Trophoblast cell (in vitro differentiated cells and primary cell): ENCODE measurements around the gene MRPL43.

Experiments used
- DNase-seq, 2 donors: peaks; one replicate each; pipeline ENCODE4 v3.0.0-alpha.2; 2016
- H2AFZ ChIP-seq: 2 replicates; pipeline ENCODE4 v1.6.1; 2013; ENCODE audit warnings: low read length, moderate library complexity, mild to moderate bottlenecking; ENCODE audit not compliant: insufficient read depth, poor library complexity
- H2AK5ac ChIP-seq: 2 replicates; pipeline ENCODE4 v1.6.1; 2013; ENCODE audit warnings: mild to moderate bottlenecking, low read length
- H2BK120ac ChIP-seq: 2 replicates; pipeline ENCODE4 v1.6.1; 2013; ENCODE audit warnings: low read length, mild to moderate bottlenecking, moderate library complexity; ENCODE audit not compliant: insufficient read depth, poor library complexity
- H2BK12ac ChIP-seq: 2 replicates; pipeline ENCODE4 v1.6.1; 2013; ENCODE audit warnings: mild to moderate bottlenecking, low read length, moderate library complexity
- H2BK5ac ChIP-seq: 2 replicates; pipeline ENCODE4 v1.6.1; 2013; ENCODE audit warnings: low read length, low read depth, moderate library complexity, mild to moderate bottlenecking; ENCODE audit not compliant: poor library complexity
- H3K14ac ChIP-seq: 2 replicates; pipeline ENCODE4 v1.6.1; 2013; ENCODE audit warnings: mild to moderate bottlenecking, low read length
- H3K18ac ChIP-seq: 2 replicates; pipeline ENCODE4 v1.6.1; 2013; ENCODE audit warnings: mild to moderate bottlenecking, low read length
- H3K23ac ChIP-seq: 2 replicates; pipeline ENCODE4 v1.6.1; 2013; ENCODE audit warnings: low read length
- H3K27ac ChIP-seq: 2 replicates; pipeline ENCODE4 v1.5.1; 2013; ENCODE audit warnings: low read depth, mild to moderate bottlenecking, inconsistent platforms, low read length, moderate library complexity
- H3K27me3 ChIP-seq: 2 replicates; pipeline ENCODE4 v1.6.1; 2013; ENCODE audit warnings: inconsistent platforms, mild to moderate bottlenecking, low read length, moderate library complexity; ENCODE audit not compliant: insufficient read depth
- H3K36me3 ChIP-seq, 2 experiments: 1 replicate in 1 of 2; 2 replicates in 1 of 2; pipeline ENCODE4 v1.6.1; 2013; ENCODE audit warnings: low read length in 2 of 2, mild to moderate bottlenecking in 2 of 2, moderate library complexity in 1 of 2; ENCODE audit not compliant: insufficient read depth in 2 of 2, control insufficient read depth in 1 of 2
- H3K4ac ChIP-seq: 2 replicates; pipeline ENCODE4 v1.6.1; 2013; ENCODE audit warnings: low read depth, mild to moderate bottlenecking, low read length, moderate library complexity
- H3K4me1 ChIP-seq, 2 experiments: 1 replicate in 1 of 2; 2 replicates in 1 of 2; pipeline ENCODE4 v1.6.1; 2013; ENCODE audit warnings: low read length in 2 of 2, mild to moderate bottlenecking in 2 of 2, moderate library complexity in 1 of 2; ENCODE audit not compliant: insufficient read depth in 2 of 2, control insufficient read depth in 1 of 2
- H3K4me2 ChIP-seq: 2 replicates; pipeline ENCODE4 v1.6.1; 2013; ENCODE audit warnings: inconsistent platforms, mild to moderate bottlenecking, low read length, moderate library complexity
- H3K4me3 ChIP-seq: 2 replicates; pipeline ENCODE4 v1.5.1; 2013; ENCODE audit warnings: mild to moderate bottlenecking, low read depth, low read length, inconsistent platforms
- H3K79me1 ChIP-seq: one replicate; pipeline ENCODE4 v1.6.1; 2013; ENCODE audit warnings: low read length
- H3K79me2 ChIP-seq: 2 replicates; pipeline ENCODE4 v1.6.1; 2013; ENCODE audit warnings: low read length, mild to moderate bottlenecking; ENCODE audit not compliant: control insufficient read depth, insufficient read depth, poor library complexity
- H3K9ac ChIP-seq: 2 replicates; pipeline ENCODE4 v1.6.1; 2013; ENCODE audit warnings: mild to moderate bottlenecking, low read length
- H3K9me3 ChIP-seq: 2 replicates; pipeline ENCODE4 v1.6.1; 2013; ENCODE audit warnings: low read depth, mild to moderate bottlenecking, control low read depth, inconsistent platforms, low read length; ENCODE audit not compliant: insufficient read depth
- H4K12ac ChIP-seq: 2 replicates; pipeline ENCODE4 v1.6.1; 2013; ENCODE audit warnings: low read depth, mild to moderate bottlenecking, low read length, moderate library complexity
- H4K8ac ChIP-seq: 2 replicates; pipeline ENCODE4 v1.6.1; 2013; ENCODE audit warnings: low read depth, mild to moderate bottlenecking, low read length, moderate library complexity
- H4K91ac ChIP-seq: one replicate; pipeline ENCODE4 v1.6.1; 2013; ENCODE audit warnings: low read depth, mild to moderate bottlenecking, low read length, moderate library complexity
- WGBS: extraction: QIAGEN DNeasy Blood & Tissue Kit; methylation state at CpG from one replicate; pipeline ENCODE4 v1.1.7; 2013; ENCODE audit warnings: missing lambda C conversion rate; ENCODE audit not compliant: insufficient read length, insufficient coverage; ENCODE audit errors: extremely low coverage; 5-methylcytosine and 5-hydroxymethylcytosine counted together

Gene MRPL43

DNA sequence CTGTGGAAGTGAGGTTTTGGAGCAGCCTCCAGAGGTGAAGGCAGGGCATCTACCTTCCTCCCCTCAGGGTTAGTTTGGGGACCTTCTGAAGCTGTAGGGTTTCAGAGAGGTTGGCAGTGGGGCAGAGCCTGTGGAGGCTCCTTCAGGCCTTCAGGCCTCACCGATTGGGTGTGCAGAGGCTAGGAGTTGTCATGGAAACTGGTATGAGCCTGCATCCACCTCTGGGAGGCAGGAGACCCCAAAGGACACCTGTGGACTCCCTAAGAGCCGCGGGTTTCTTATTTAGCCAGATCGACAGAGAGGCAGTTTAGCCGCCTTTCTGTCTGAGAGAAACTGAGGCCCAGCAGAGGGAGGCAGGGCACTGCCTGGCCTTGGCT is 14.3 kb upstream of the MRPL43 start:
- H3K14ac ChIP-seq = no peak overlapping the region
- H3K9ac ChIP-seq = no peak overlapping the region
- no peaks in the 10 kb centered on the region for H3K27me3 ChIP-seq
- no peak overlapping the region for H3K4me3 ChIP-seq
- H3K9me3 ChIP-seq = no peaks in the 10 kb centered on the region
- H3K4me1 ChIP-seq = peaks cover 16 to 19% of the 10 kb centered on the region in 2 experiments
- DNase-seq = no peak
- H3K79me2 ChIP-seq = peaks cover 35% of the 10 kb centered on the region
- peaks cover 39 to 41% of the 10 kb centered on the region in 2 experiments for H3K36me3 ChIP-seq
- H2BK12ac ChIP-seq = no peak overlapping the region
- H3K23ac ChIP-seq = no peak overlapping the region
- H4K91ac ChIP-seq = no peak overlapping the region
- H3K79me1 ChIP-seq = peaks cover 35% of the 10 kb centered on the region
- H3K18ac ChIP-seq = no peak overlapping the region
- H3K27ac ChIP-seq = no peak overlapping the region
- H2BK120ac ChIP-seq = no peak overlapping the region
- H4K8ac ChIP-seq = no peak overlapping the region
- H2AFZ ChIP-seq = no peak overlapping the region
- no peak overlapping the region for H2BK5ac ChIP-seq
- H3K4me2 ChIP-seq = no peak overlapping the region
- WGBS = no CpG with 5 or more reads among the region's 5 CpGs
- no peak overlapping the region for H2AK5ac ChIP-seq
- peak overlapping the region; percentile 7 for H3K4ac ChIP-seq
- H4K12ac ChIP-seq = no peak overlapping the region

- H3K36me3 ChIP-seq = peaks cover 34 to 36% of the 10 kb centered on the region in 2 experiments
- peak; percentile 26 to 34 for DNase-seq
- peaks cover 21 to 24% of the 10 kb centered on the region in 2 experiments for H3K4me1 ChIP-seq
- H4K91ac ChIP-seq = peak overlapping the region; percentile 97
- H3K14ac ChIP-seq = peak overlapping the region; percentile 15
- no peaks in the 10 kb centered on the region for H3K9me3 ChIP-seq
- WGBS = no CpG with 5 or more reads among the region's 12 CpGs
- H3K9ac ChIP-seq = peak overlapping the region; percentile 34
- H4K12ac ChIP-seq = no peak overlapping the region
- H3K4ac ChIP-seq = peak overlapping the region; percentile 91
- no peak overlapping the region for H2BK120ac ChIP-seq
- H2AFZ ChIP-seq = no peak overlapping the region
- no peaks in the 10 kb centered on the region for H3K27me3 ChIP-seq
- H3K23ac ChIP-seq = no peak overlapping the region
- peak overlapping the region; percentile 86 for H2AK5ac ChIP-seq
- H3K79me2 ChIP-seq = peaks cover 35% of the 10 kb centered on the region
- peaks cover 37% of the 10 kb centered on the region for H3K79me1 ChIP-seq
- H4K8ac ChIP-seq = peak overlapping the region; percentile 91
- H2BK5ac ChIP-seq = peak overlapping the region; percentile 90
- H3K4me3 ChIP-seq = peak overlapping the region; percentile 86
- H3K4me2 ChIP-seq = peak overlapping the region; percentile 92
- no peak overlapping the region for H2BK12ac ChIP-seq
- H3K27ac ChIP-seq = peak overlapping the region; percentile 64
- peak overlapping the region; percentile 39 for H3K18ac ChIP-seq
Observed at GRCh38 chr10:101000915-101001658, 13.8 kb upstream of the MRPL43 start.

DNA sequence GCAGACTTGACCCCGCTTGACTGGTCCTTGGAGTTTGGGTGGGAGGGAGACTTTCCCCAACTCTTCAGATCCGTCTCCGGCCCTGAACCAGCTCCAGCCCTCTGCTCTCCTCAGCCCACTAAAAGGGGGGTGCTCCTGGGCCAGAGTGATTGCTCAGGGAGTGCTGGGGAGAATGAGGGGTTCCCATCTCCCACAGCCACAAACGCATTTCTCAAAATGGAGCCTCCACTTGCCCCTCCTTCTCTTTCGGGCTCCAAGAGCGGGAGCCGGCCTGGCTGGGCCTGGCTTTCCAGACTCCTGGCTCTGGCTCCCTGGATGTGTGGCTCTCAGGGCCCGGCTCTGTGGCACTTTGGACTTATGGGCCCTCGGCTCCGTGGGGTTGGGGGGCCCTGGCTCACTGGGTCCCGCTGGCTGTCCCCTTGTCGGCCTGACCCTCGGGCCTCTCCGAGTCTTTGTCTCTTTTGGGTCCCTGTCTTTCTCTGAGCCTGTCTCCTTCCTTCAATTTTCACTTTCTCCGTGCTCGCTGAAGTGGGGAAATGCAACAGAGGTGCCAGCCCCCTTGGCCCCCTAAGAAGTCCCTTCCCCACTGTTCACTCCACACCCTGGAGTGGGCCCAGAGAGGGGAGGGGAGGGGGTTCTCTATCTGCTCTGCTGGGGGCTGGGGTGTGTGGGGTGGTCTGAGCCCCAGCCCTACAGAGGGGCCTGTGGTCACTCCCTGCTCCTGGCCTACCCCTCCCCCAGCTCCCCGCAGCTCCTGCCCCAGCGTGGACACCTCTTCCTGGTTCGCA is 13.0 kb upstream of the MRPL43 start:
- peak overlapping the region; percentile 91 for H3K4ac ChIP-seq
- peak overlapping the region; percentile 92 for H2BK120ac ChIP-seq
- peaks cover 26 to 28% of the 10 kb centered on the region in 2 experiments for H3K36me3 ChIP-seq
- H2AK5ac ChIP-seq = peak overlapping the region; percentile 86
- peaks cover 21 to 24% of the 10 kb centered on the region in 2 experiments for H3K4me1 ChIP-seq
- H3K9me3 ChIP-seq = no peaks in the 10 kb centered on the region
- peak overlapping the region; percentile 86 for H3K4me3 ChIP-seq
- peak overlapping the region; percentile 42 for H2BK12ac ChIP-seq
- H2AFZ ChIP-seq = peak overlapping the region; percentile 75
- H3K27me3 ChIP-seq = no peaks in the 10 kb centered on the region
- H3K4me2 ChIP-seq = peak overlapping the region; percentile 92
- H2BK5ac ChIP-seq = peak overlapping the region; percentile 90
- H3K23ac ChIP-seq = no peak overlapping the region
- DNase-seq = no peak
- H3K18ac ChIP-seq = peak overlapping the region; percentile 95
- H3K14ac ChIP-seq = peak overlapping the region; percentile 91
- peak overlapping the region; percentile 64 for H3K27ac ChIP-seq
- peaks cover 37% of the 10 kb centered on the region for H3K79me1 ChIP-seq
- H4K12ac ChIP-seq = peak overlapping the region; percentile 71
- no CpG with 5 or more reads among the region's 19 CpGs for WGBS
- H3K79me2 ChIP-seq = peaks cover 35% of the 10 kb centered on the region
- peak overlapping the region; percentile 97 for H4K91ac ChIP-seq
- H4K8ac ChIP-seq = peak overlapping the region; percentile 91
- H3K9ac ChIP-seq = peak overlapping the region; percentile 94

GRCh38 chr10:100999742-101000126 is 12.4 kb upstream of the MRPL43 start, which contains the start of gene LZTS2:
Gene LZTS2 (plus strand): TSS chr10:100999808. CDS start chr10:101002539, 2,731 bp downstream.
- Histone ChIP-seq H3K9me3 (no peaks in the 10 kb centered on the region), H2BK12ac (peak within 1 kb of the TSS; percentile 42), H2AFZ (peak within 1 kb of the TSS; percentile 75), H3K4ac (peak within 1 kb of the TSS; percentile 93), H3K14ac (peak within 1 kb of the TSS; percentile 91), H4K91ac (peak within 1 kb of the TSS; percentile 97), H2BK5ac (peak within 1 kb of the TSS; percentile 91), H3K79me2 (peaks cover 35% of the 10 kb centered on the region), H4K12ac (peak within 1 kb of the TSS; percentile 83), H3K4me3 (peak within 1 kb of the TSS; percentile 86), H3K79me1 (peaks cover 37% of the 10 kb centered on the region), H3K18ac (peak within 1 kb of the TSS; percentile 97), H3K36me3 (peaks cover 22% of the 10 kb centered on the region in 2 experiments), H4K8ac (peak within 1 kb of the TSS; percentile 92), H2BK120ac (peak within 1 kb of the TSS; percentile 92), H3K23ac (peak within 1 kb of the TSS; percentile 92), H3K27ac (peak within 1 kb of the TSS; percentile 96), H3K4me2 (peak within 1 kb of the TSS; percentile 93), H3K9ac (peak within 1 kb of the TSS; percentile 94), H2AK5ac (peak within 1 kb of the TSS; percentile 86), H3K4me1 (peaks cover 21 to 24% of the 10 kb centered on the region in 2 experiments), H3K27me3 (no peaks in the 10 kb centered on the region)
- DNase-seq = no peak
- no CpG with 5 or more reads among the region's 44 CpGs for WGBS
